ENCODE results near the gene ATXN2. TPM values are rescaled to one million over a fixed set of nuclear protein-coding genes. Genes with fewer than 3 reads are reported as not detected.
"Not testable (repeated sequence)": the region's sequence is repeated elsewhere in the genome, so short reads cannot be mapped to it uniquely, and the experiment has no call there.

The ATXN2 gene
- total RNA-seq, 1 donor = 45.7 TPM

DNA sequence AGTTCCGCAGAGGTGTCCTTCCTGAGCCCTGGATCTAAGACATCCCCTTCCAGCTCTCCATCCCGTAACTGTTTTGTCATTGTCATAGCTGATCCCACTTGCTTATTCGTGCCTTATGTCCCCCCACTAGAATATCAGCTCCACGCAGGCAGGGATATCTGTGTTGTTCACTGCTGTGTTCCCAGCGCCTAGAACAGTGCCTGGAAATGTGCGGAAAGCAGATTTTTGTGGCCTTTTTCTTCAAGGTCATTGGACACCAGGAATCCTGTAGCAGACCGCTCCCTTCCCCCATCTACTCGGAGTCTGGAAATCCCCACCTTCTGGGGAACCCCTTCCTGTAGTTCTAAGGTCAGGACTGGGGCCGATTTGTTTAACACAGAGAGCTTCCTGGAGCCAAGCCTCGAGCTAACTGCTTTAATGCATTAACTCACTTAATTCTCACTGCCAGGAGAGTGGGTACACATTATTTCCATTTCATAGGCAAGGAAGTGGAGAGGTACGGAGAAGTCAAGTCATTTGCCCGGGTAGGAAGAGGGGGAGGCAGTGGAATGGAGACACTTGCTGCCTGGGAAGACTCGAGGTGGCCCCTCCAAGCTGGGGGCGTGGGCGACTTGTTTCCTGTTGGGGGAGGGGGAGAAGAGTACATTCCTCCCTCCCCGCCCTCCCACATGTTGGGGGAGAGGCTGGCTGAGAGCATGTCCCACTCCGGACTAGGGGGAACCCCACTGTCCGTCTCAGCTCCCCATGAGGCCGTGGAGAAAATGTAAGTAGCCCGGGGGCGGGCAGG, 194.6 kb downstream of the ATXN2 start:
- no peak for DNase-seq (ENCODE audit: low read depth)
- peak overlapping the region; percentile 66 for H3K4me3 ChIP-seq (ENCODE audit: low read depth, low read length)
- TF ChIP-seq, protein P1, sequence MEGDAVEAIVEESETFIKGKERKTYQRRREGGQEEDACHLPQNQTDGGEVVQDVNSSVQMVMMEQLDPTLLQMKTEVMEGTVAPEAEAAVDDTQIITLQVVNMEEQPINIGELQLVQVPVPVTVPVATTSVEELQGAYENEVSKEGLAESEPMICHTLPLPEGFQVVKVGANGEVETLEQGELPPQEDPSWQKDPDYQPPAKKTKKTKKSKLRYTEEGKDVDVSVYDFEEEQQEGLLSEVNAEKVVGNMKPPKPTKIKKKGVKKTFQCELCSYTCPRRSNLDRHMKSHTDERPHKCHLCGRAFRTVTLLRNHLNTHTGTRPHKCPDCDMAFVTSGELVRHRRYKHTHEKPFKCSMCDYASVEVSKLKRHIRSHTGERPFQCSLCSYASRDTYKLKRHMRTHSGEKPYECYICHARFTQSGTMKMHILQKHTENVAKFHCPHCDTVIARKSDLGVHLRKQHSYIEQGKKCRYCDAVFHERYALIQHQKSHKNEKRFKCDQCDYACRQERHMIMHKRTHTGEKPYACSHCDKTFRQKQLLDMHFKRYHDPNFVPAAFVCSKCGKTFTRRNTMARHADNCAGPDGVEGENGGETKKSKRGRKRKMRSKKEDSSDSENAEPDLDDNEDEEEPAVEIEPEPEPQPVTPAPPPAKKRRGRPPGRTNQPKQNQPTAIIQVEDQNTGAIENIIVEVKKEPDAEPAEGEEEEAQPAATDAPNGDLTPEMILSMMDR (IDR thresholded peaks at IDR 0.05; ENCODE audit: insufficient read depth, low read length) = no peak

DNA sequence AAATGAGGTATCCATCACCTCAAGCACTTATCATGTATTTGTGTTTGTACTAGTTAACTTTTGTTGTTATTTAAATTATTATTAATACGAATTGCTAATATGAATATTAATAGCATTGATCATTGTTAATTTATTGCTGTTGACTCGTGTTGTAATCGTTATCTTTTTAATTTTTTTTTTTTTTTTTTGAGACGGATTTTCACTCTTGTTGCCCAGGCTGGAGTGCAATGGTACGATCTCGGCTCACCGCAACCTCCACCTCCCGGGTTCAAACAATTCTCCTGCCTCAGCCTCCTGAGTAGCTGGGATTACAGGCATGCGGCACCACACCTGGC, 196.7 kb downstream of the ATXN2 start:
- DNase-seq (ENCODE audit: low read depth); H3K4me3 ChIP-seq (ENCODE audit: low read depth, low read length): not testable (repeated sequence)

Small RNA genes within 50 kb of the gene (small RNA-seq; reads per million reads assigned to genes)
- gene RF00066 = not detected

Other genes starting within 250 kb of the ATXN2 start
- gene PHETA1, start 230.2 kb downstream of the ATXN2 start, total RNA-seq (ENCODE audit: low replicate concordance) = 7.3 and 16.2 TPM in 2 replicates
- 20.2 and 27.8 TPM in 2 replicates for gene SH2B3, start 193.4 kb downstream of the ATXN2 start, total RNA-seq (ENCODE audit: low replicate concordance)
- 18.3 and 28.5 TPM in 2 replicates for gene BRAP, start 86.6 kb upstream of the ATXN2 start, total RNA-seq (ENCODE audit: low replicate concordance)
- gene ACAD10, start 86.7 kb upstream of the ATXN2 start, total RNA-seq (ENCODE audit: low replicate concordance) = 15.1 and 19.7 TPM in 2 replicates
- gene ALDH2, start 167.6 kb upstream of the ATXN2 start, total RNA-seq (ENCODE audit: low replicate concordance) = 23.1 and 40.9 TPM in 2 replicates
- 34.6 and 43.3 TPM in 2 replicates for gene MAPKAPK5, start 242.9 kb upstream of the ATXN2 start, total RNA-seq (ENCODE audit: low replicate concordance)

Data from fibroblast of the aortic adventitia (primary cell).